Activated B cell treated with CpG ODN at 0.5 μM for 24 hours (primary cell): ENCODE data around the gene NAP1L4. TPM values are rescaled to one million over a fixed set of nuclear protein-coding genes. Genes with fewer than 3 reads are reported as not detected.

Experiments
- ATAC-seq: fragments of 200-7000 bp; cut with Tn5 transposase; one replicate; pipeline ENCODE4 v1.10.0; 2021; ENCODE audit warnings: low read depth, mild to moderate bottlenecking, moderate library complexity
- CTCF ChIA-PET: fragments of 350-600 bp; sonication (Branson Sonifier 250); formaldehyde crosslinking; loops from one replicate; lab custom pipeline; 2021; ENCODE audit warnings: antibody characterized with exemption; lab: Charles Lee
- POLR2A ChIA-PET: fragments of 350-600 bp; sonication (Branson Sonifier 250); formaldehyde crosslinking; loops from one replicate; lab custom pipeline; 2021; ENCODE audit warnings: antibody characterized with exemption; lab: Charles Lee
- DNase-seq: peaks from one replicate; pipeline ENCODE4 v3.0.0; 2022
- H3K27ac Mint-ChIP-seq: one replicate; pipeline ENCODE4 v1.8.0; 2020; ENCODE audit warnings: mixed read lengths
- H3K27me3 Mint-ChIP-seq: one replicate; pipeline ENCODE4 v1.8.0; 2021; ENCODE audit warnings: mixed read lengths
- H3K36me3 Mint-ChIP-seq: one replicate; pipeline ENCODE4 v1.8.0; 2021; ENCODE audit warnings: low read depth, mixed read lengths
- H3K4me1 Mint-ChIP-seq: one replicate; pipeline ENCODE4 v1.8.0; 2021; ENCODE audit warnings: mixed read lengths
- H3K4me3 Mint-ChIP-seq: one replicate; pipeline ENCODE4 v1.8.0; 2020; ENCODE audit warnings: mild to moderate bottlenecking, mixed read lengths
- H3K9me3 Mint-ChIP-seq: one replicate; pipeline ENCODE4 v1.8.0; 2020; ENCODE audit warnings: mixed read lengths
- intact Hi-C: fragments of 100-400 bp; cut with micrococcal nuclease; formaldehyde crosslinking; loops from one replicate; pipeline ENCODE4 v1.15.1; 2024
- total RNA-seq: library from RNA; stranded (reverse); gene quantifications from 2 replicates; pipeline ENCODE4 v1.2.3, GENCODE V29; 2022
- TF ChIP-seq, protein P1 (sequence below): fragments of 200-600 bp; IDR thresholded peaks from one replicate; pipeline ENCODE4 v1.8.0; 2022; ENCODE audit warnings: antibody characterized with exemption, mild to moderate bottlenecking

Gene NAP1L4
- total RNA-seq, 1 donor from 2014 or later, result 115 TPM

DNA sequence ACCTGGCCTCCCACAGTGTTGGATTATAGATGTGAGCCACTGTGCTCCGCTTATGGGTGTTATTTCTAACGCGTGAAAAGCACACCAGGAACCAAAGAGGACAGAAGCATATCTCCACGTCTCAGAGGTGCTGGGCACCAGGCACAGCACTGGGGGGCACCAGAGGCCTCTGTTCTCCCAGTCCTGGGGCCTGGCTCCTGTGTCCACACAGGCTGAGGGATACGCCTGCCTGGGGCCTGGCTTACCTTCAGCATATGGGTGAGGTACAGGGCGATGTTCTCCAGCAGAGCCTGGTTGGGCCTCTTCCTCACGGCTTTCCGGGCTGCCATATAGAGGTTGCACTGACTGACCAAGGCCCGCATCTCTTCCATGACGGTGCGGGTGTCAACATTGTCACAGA is 24.7 kb upstream of the NAP1L4 start:
- H3K27me3 Mint-ChIP-seq, result no peaks in the 10 kb centered on the region
- TF ChIP-seq, protein P1, sequence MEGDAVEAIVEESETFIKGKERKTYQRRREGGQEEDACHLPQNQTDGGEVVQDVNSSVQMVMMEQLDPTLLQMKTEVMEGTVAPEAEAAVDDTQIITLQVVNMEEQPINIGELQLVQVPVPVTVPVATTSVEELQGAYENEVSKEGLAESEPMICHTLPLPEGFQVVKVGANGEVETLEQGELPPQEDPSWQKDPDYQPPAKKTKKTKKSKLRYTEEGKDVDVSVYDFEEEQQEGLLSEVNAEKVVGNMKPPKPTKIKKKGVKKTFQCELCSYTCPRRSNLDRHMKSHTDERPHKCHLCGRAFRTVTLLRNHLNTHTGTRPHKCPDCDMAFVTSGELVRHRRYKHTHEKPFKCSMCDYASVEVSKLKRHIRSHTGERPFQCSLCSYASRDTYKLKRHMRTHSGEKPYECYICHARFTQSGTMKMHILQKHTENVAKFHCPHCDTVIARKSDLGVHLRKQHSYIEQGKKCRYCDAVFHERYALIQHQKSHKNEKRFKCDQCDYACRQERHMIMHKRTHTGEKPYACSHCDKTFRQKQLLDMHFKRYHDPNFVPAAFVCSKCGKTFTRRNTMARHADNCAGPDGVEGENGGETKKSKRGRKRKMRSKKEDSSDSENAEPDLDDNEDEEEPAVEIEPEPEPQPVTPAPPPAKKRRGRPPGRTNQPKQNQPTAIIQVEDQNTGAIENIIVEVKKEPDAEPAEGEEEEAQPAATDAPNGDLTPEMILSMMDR, result no peak
- POLR2A ChIA-PET, result no interaction called here
- intact Hi-C loops, result no loop called here
- no peaks in the 10 kb centered on the region for H3K9me3 Mint-ChIP-seq
- H3K4me1 Mint-ChIP-seq, result peaks cover 4% of the 10 kb centered on the region
- no peak overlapping the region for H3K27ac Mint-ChIP-seq
- CTCF ChIA-PET, result interaction anchor here (2.6 kb wide), 1 partner anchor 75 kb away, joined by 7 read pairs; no protein-coding TSS in a partner anchor
- DNase-seq, result no peak
- peaks cover 88% of the 10 kb centered on the region for H3K36me3 Mint-ChIP-seq
- no peak overlapping the region for H3K4me3 Mint-ChIP-seq
- ATAC-seq, result no peak

- H3K36me3 Mint-ChIP-seq, result peaks cover 92% of the 10 kb centered on the region
- H3K4me3 Mint-ChIP-seq, result no peak overlapping the region
Measured at GRCh38 chr11:3015796-3016195, 23.7 kb upstream of the NAP1L4 start.

GRCh38 chr11:3014943-3015342 is 22.8 kb upstream of the NAP1L4 start:
- intact Hi-C loops, result no loop called here
- Mint-ChIP-seq H3K36me3 (peaks cover 93% of the 10 kb centered on the region), H3K27ac (no peak overlapping the region), H3K4me1 (no peaks in the 10 kb centered on the region), H3K9me3 (no peaks in the 10 kb centered on the region), H3K27me3 (no peaks in the 10 kb centered on the region), H3K4me3 (no peak overlapping the region)
- ChIA-PET CTCF (interaction anchor here (2.6 kb wide), 1 partner anchor 76 kb away, joined by 7 read pairs; no protein-coding TSS in a partner anchor), POLR2A (no interaction called here)
- TF ChIP-seq, protein P1, result no peak
- ATAC-seq (no peak), DNase-seq (no peak)

More at GRCh38 chr11:3015796-3016195, 23.7 kb upstream of the NAP1L4 start:
- ChIA-PET CTCF (interaction anchor here (2.6 kb wide), 1 partner anchor 76 kb away, joined by 7 read pairs; no protein-coding TSS in a partner anchor), POLR2A (no interaction called here)
- intact Hi-C loops, result no loop called here
- ATAC-seq, result no peak
- TF ChIP-seq, protein P1, result no peak
- no peaks in the 10 kb centered on the region for H3K9me3 Mint-ChIP-seq
- no peak for DNase-seq
- no peak overlapping the region for H3K27ac Mint-ChIP-seq
- H3K27me3 Mint-ChIP-seq, result no peaks in the 10 kb centered on the region
- H3K4me1 Mint-ChIP-seq, result no peaks in the 10 kb centered on the region

DNA sequence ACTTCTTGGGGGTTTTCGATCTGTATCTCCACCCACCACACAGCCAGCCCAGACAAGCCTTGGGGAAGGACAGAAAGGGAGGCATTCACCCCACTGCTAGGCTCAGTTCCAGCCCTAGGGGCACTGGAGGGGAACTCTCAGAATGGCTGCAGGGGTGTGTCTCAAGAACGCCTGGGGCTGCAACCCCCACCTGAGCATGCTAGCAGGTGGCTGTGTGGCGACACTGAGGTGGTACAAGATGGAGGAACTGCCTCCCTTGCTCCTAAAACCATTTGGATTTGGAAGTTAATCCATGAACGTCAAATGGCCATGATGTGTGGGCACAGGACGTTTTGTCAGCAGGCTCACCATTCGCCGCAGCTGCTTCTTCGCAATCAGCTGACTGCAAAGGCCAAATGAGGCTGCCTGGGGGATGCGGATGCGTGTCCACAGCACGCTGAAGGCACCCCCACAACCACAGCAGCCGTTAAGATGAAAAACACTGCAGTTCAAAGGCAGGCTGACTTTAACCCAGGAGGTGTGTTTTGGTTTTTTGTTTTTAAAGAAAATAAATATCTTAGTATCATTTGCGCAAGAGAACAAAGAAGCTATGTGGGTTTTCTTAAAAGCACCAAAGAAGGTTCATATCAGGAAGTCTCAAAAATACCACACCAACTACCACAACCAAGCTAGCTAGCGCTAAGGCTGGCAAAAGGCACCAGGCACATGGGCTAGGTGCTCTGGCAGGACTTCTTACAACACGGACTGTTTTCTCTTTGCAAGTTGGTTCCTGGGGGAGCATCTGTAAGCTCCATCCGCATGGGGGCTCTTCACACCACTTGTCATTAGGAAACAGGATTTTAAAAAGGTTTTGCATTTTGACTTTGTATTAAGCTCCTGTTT is 22.2 kb upstream of the NAP1L4 start:
- no peak for ATAC-seq
- no peak overlapping the region for H3K27ac Mint-ChIP-seq
- peaks cover 92% of the 10 kb centered on the region for H3K36me3 Mint-ChIP-seq
- TF ChIP-seq, protein P1, result no peak
- no peak overlapping the region for H3K4me3 Mint-ChIP-seq
- DNase-seq, result no peak
- POLR2A ChIA-PET, result no interaction called here
- no peaks in the 10 kb centered on the region for H3K27me3 Mint-ChIP-seq
- no peaks in the 10 kb centered on the region for H3K4me1 Mint-ChIP-seq
- CTCF ChIA-PET, result interaction anchor here (2.6 kb wide), 1 partner anchor 77 kb away, joined by 7 read pairs; no protein-coding TSS in a partner anchor
- intact Hi-C loops, result no loop called here
- no peaks in the 10 kb centered on the region for H3K9me3 Mint-ChIP-seq
